D341Med (cell line): ENCODE results near the gene SYNPO2.
"Not testable (repeated sequence)": the region's sequence is repeated elsewhere in the genome, so short reads cannot be mapped to it uniquely, and the experiment has no call there.

Experiments used
- DNase-seq: peaks from one replicate; pipeline ENCODE4 v3.0.0; 2012; ENCODE audit warnings: low spot score

The SYNPO2 gene

GRCh38 chr4:119003001-119003400 is 114.3 kb downstream of the SYNPO2 start:
- DNase-seq = not testable (repeated sequence)

- no peak for DNase-seq
Measured at GRCh38 chr4:119005928-119006460, 117.3 kb downstream of the SYNPO2 start.

GRCh38 chr4:119008761-119009160 is 120.1 kb downstream of the SYNPO2 start:
- no peak for DNase-seq

GRCh38 chr4:119010221-119010620 is 121.6 kb downstream of the SYNPO2 start:
- DNase-seq = not testable (repeated sequence)

GRCh38 chr4:119010909-119011606 is 122.4 kb downstream of the SYNPO2 start:
- DNase-seq = no peak

GRCh38 chr4:119011607-119011988 is 122.9 kb downstream of the SYNPO2 start:
- DNase-seq = no peak

- no peak for DNase-seq
Measured at GRCh38 chr4:119014658-119015057, 126.0 kb downstream of the SYNPO2 start.

- no peak for DNase-seq
Measured at GRCh38 chr4:119016636-119017035, 128.0 kb downstream of the SYNPO2 start.

- DNase-seq = no peak
Measured at GRCh38 chr4:119017636-119018035, 129.0 kb downstream of the SYNPO2 start.

- no peak for DNase-seq
Measured at GRCh38 chr4:119020158-119020557, 131.5 kb downstream of the SYNPO2 start.

- DNase-seq = not testable (repeated sequence)
Measured at GRCh38 chr4:119022520-119022919, 133.9 kb downstream of the SYNPO2 start.

GRCh38 chr4:119024102-119024501 is 135.4 kb downstream of the SYNPO2 start:
- DNase-seq = no peak

GRCh38 chr4:119025420-119025819 is 136.8 kb downstream of the SYNPO2 start:
- DNase-seq = no peak

GRCh38 chr4:119025916-119026661 is 137.4 kb downstream of the SYNPO2 start:
- DNase-seq = no peak

- no peak for DNase-seq
Measured at GRCh38 chr4:119026662-119027444, 138.2 kb downstream of the SYNPO2 start.

- no peak for DNase-seq
Measured at GRCh38 chr4:119027811-119028210, 139.2 kb downstream of the SYNPO2 start.

- no peak for DNase-seq
Measured at GRCh38 chr4:119028296-119028695, 139.6 kb downstream of the SYNPO2 start.

- no peak for DNase-seq
Measured at GRCh38 chr4:119029847-119030535, 141.3 kb downstream of the SYNPO2 start.

- no peak for DNase-seq
Measured at GRCh38 chr4:119030536-119030890, 141.9 kb downstream of the SYNPO2 start.

GRCh38 chr4:119031218-119031617 is 142.6 kb downstream of the SYNPO2 start:
- DNase-seq = no peak

GRCh38 chr4:119032921-119033685 is 144.4 kb downstream of the SYNPO2 start:
- no peak for DNase-seq
